ENCODE data around the gene EGFLAM.

DNA sequence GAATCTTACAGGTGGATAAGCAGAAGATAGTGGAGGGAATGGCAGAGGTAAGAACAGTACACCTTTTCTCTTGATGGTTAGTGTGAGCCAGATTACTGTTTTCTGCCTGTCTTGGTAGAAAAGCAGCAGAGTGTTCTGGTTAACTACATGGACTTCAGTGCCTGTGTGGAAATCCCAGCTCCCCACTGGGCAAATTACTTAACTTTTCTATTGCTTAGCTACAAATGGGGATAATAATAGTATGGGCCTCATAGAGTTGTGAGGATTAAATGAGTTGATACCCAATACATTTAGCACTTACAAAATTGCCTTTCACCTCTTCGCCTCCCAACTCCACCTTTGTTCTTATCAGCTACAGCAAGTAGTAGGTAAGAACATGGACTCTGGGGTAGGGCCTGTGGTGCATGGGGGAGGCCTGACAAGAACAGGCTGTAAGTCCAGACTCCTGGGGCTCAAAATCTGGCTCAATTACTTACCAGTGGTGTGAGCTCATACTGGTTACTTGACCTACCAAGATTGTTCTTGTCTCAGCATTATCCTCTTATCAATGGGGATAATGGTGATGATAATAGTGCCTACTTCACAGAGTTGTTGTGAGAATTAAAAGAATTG, 173.0 kb downstream of the EGFLAM start:
- TF ChIP-seq, protein P1, sequence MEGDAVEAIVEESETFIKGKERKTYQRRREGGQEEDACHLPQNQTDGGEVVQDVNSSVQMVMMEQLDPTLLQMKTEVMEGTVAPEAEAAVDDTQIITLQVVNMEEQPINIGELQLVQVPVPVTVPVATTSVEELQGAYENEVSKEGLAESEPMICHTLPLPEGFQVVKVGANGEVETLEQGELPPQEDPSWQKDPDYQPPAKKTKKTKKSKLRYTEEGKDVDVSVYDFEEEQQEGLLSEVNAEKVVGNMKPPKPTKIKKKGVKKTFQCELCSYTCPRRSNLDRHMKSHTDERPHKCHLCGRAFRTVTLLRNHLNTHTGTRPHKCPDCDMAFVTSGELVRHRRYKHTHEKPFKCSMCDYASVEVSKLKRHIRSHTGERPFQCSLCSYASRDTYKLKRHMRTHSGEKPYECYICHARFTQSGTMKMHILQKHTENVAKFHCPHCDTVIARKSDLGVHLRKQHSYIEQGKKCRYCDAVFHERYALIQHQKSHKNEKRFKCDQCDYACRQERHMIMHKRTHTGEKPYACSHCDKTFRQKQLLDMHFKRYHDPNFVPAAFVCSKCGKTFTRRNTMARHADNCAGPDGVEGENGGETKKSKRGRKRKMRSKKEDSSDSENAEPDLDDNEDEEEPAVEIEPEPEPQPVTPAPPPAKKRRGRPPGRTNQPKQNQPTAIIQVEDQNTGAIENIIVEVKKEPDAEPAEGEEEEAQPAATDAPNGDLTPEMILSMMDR (IDR thresholded peaks at IDR 0.05), result no peak
- no peak for TF ChIP-seq POLR2A (IDR thresholded peaks at IDR 0.05)

Measured in testis (tissue), 2 donors.